ENCODE results near the gene UCP2.

UCP2 gene

DNA sequence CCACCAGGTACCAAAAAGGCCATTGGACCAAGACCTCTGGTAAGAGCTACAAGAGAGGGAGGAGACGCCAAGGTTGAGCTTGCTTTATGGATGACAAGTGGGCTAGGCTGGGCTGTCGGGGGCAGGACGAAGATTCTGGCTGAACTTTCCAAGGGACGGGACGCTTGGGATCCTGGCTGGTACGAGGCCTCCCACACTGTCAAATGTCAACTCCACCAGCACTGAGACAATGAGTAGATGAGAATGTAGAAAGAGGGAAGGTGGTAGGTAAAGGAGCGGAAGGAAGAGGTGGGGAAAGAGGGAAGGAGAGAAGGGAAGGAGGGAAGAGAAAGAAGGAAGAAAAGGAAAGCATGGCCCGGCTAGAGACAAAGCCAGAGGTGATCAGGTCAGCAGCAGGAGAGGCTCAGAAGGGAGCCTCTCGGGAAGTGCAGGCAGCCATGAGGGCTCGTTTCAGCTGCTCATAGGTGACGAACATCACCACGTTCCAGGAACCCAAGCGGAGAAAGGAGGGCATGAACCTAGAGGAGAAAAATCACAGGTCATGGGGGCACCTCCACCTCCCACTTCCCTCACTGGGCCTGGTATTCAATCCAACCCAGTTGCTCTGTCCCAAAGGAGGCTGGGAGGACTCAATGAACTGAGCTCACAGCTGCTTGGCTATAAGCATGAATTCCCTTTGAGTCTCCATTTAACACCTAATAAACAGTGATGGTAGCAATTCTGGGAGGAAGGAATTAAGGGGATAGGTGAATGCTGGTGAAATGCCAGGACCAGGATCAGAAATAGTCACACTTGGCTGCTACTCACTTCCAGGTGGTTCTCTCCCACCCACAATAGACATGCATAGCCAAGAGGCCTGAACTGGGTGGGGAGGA is 7.8 kb downstream of the UCP2 start:
- DNase-seq (ENCODE audit: insufficient read length, low spot score): no peak
- TF ChIP-seq TAF1 (IDR thresholded peaks at IDR 0.05; ENCODE audit: low read depth, low read length) (no peak), POU2F2 (IDR thresholded peaks at IDR 0.05; ENCODE audit: low read depth, low read length) (no peak), SPI1 (IDR thresholded peaks at IDR 0.05; ENCODE audit: low read depth, low read length) (no peak), PAX5 (IDR thresholded peaks at IDR 0.05; ENCODE audit: insufficient read depth, low read length, severe bottlenecking) (no peak), POLR2A (IDR thresholded peaks at IDR 0.05; ENCODE audit: low read depth, low read length) (no peak), POLR2AphosphoS5 (IDR thresholded peaks at IDR 0.05; ENCODE audit: low read depth, low read length) (no peak)
- FAIRE-seq: no peak

DNA sequence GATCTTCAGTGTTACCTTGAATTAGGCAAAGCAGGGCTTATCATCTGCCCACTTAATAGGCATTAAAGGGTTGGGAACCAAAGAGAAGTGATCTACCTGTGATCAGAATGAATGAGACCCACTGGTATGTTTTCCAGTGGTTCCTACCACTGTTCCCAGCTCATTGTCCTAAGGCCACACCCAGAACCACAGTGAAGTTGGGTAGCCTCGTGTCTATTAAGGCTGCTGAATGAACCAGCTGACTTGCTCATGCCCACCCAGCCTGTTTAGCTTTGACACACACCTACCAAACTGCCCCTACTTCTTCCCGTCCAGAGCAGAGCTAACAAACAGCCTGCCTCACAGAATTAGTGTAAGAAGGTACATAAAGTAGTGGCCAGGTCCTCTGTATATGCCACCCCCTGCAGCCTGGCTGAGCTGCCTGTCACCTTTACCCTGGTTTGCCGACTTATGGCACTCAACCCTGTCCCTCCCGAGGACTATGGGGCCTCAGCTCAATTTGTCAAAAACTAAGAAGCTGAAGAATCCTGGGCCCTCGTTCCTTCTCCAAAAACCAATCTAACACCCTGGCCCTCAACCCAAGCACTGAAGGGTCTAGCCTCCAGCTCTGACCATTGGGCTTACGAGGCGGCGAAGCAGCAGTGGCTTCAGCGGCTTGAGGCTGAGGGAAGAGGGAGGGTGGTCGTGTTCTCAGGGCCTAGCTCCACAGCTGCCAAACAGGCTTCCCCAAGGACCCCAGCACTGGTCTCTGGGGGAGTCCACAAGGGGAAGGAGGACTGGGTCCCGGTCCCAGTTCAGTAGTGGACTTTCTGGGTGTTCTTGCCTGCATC is 9.8 kb downstream of the UCP2 start:
- FAIRE-seq: no peak
- DNase-seq (ENCODE audit: insufficient read length, low spot score): no peak
- TF ChIP-seq POLR2AphosphoS5 (IDR thresholded peaks at IDR 0.05; ENCODE audit: low read depth, low read length): peak; percentile 82
- TF ChIP-seq PAX5 (IDR thresholded peaks at IDR 0.05; ENCODE audit: insufficient read depth, low read length, severe bottlenecking): no peak
- TF ChIP-seq POLR2A (IDR thresholded peaks at IDR 0.05; ENCODE audit: low read depth, low read length): peak; percentile 42; the same call in 1 of the 2 replicates

DNA sequence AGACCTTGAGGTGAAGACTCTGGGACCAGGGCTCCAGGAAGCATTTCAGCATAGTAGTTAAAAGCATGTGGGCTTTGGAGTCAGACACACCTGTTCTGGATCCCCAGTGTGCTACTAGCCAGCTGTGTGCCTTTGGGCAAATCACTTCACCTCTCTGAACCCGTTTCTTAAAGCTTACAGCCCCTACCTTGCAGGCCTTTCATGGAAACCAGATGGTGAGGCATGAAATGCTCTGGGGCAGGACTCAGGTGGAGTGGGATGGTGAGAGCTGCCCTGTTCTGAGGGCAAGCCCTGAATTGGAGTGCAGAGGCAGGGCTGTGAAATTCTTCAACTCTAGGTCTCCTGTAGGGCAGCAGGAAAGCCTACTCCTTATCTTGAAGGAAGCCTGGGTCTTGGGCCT is 10.5 kb downstream of the UCP2 start:
- DNase-seq (ENCODE audit: insufficient read length, low spot score): no peak
- no peak for FAIRE-seq
- TF ChIP-seq POU2F2 (IDR thresholded peaks at IDR 0.05; ENCODE audit: low read depth, low read length): 0 out of 2 replicates have a peak, but pooled peaks have one; percentile 27
- TF ChIP-seq SPI1 (IDR thresholded peaks at IDR 0.05; ENCODE audit: low read depth, low read length): no peak
- TF ChIP-seq POLR2AphosphoS5 (IDR thresholded peaks at IDR 0.05; ENCODE audit: low read depth, low read length): no peak
- no peak for TF ChIP-seq TAF1 (IDR thresholded peaks at IDR 0.05; ENCODE audit: low read depth, low read length)
- TF ChIP-seq PAX5 (IDR thresholded peaks at IDR 0.05; ENCODE audit: insufficient read depth, low read length, severe bottlenecking): no peak
- TF ChIP-seq POLR2A (IDR thresholded peaks at IDR 0.05; ENCODE audit: low read depth, low read length): 0 out of 2 replicates have a peak, but pooled peaks have one; percentile 2

DNA sequence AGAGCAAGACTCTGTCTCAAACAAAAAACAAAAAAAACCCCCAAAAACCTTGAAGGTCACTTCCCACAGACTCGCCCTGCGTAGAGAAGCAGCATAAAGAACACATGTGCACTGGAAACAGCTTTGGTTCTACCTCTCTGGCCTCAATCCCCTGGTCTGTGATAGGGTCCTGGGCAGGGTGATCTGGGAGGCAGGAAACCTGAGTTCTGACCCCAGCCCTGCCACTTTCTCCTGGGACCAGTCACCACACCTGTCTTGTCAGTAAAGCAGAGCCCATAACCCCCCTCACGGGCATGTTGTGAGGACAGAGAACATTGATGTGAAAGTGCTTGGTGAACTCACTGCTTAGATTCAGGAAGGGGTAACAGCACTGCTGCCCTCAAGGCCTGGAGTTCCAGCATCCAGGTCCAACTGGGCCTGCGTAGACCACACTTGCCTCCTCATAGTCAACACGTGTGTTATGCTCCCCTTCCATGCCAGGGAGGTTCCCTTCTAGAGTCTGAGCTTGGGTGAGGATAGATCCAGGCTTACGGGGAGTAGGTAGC is 11.4 kb downstream of the UCP2 start:
- peak; percentile 56 for FAIRE-seq
- no peak for DNase-seq (ENCODE audit: insufficient read length, low spot score)
- TF ChIP-seq POU2F2 (IDR thresholded peaks at IDR 0.05; ENCODE audit: low read depth, low read length) (no peak), POLR2AphosphoS5 (IDR thresholded peaks at IDR 0.05; ENCODE audit: low read depth, low read length) (peak; percentile 27; the same call in 1 of the 2 replicates), SPI1 (IDR thresholded peaks at IDR 0.05; ENCODE audit: low read depth, low read length) (no peak), TAF1 (IDR thresholded peaks at IDR 0.05; ENCODE audit: low read depth, low read length) (no peak), PAX5 (IDR thresholded peaks at IDR 0.05; ENCODE audit: insufficient read depth, low read length, severe bottlenecking) (no peak), POLR2A (IDR thresholded peaks at IDR 0.05; ENCODE audit: low read depth, low read length) (peak; percentile 67)

DNA sequence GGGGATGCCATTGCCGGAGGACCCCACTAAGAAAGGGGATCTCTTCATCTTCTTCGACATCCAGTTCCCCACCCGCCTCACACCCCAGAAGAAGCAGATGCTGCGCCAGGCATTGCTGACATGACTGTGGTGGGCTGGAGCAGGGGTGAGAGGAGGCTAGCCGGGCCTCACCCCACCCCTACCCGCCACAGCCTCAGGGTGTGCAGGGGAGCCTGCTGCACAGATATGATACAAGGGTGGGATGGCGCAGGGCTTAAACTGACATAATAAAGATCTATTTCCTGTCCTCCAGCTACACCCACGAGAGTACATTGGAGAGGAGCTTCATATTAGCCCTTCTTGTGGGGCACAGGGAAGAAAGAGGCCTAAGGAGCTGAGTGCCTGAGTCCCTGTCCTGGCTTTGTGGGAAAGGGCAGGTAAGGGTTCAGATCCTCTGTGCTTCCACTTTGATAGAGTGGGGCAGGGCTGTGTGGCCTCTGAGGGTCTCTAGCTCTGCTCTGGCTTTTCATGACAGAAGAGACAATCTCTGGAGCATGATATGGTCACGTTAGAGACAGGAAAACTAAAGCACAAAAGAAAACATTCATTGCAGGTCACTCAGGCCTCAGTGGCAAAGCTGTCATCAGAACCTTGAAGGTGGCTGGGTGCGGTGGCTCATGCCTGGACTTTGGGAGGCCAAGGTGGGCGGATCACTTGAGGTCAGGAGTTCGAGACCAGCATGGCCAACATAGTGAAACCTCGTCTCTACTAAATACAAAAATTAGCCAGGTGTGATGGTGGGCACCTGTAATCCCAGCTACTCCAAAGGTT is 12.4 kb downstream of the UCP2 start:
- FAIRE-seq (no peak), DNase-seq (ENCODE audit: insufficient read length, low spot score) (no peak)
- TF ChIP-seq SPI1 (IDR thresholded peaks at IDR 0.05; ENCODE audit: low read depth, low read length) (no peak), POLR2A (IDR thresholded peaks at IDR 0.05; ENCODE audit: low read depth, low read length) (peak; percentile 18; the same call in 1 of the 2 replicates)

DNA sequence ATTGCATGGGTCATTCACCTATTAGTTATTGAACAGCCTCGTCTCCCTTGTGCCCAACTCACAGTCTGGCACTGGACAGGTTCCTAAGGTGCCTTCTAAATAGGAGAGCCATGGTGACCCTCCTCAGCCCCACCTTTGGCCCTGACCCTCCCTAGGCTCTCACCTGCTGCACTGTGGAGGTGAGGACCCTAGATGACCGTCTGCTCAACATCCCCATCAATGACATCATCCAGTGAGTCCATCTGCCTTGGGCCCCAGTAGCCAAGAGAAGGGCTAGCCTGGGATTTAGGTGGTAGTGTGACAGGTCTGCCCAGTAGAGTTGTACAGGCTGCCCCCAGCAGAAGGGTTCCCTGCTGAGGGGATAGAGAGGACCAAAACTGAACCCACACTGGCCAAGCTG is 13.6 kb downstream of the UCP2 start:
- DNase-seq (ENCODE audit: insufficient read length, low spot score) (no peak), FAIRE-seq (no peak)
- no peak for TF ChIP-seq POU2F2 (IDR thresholded peaks at IDR 0.05; ENCODE audit: low read depth, low read length)

DNA sequence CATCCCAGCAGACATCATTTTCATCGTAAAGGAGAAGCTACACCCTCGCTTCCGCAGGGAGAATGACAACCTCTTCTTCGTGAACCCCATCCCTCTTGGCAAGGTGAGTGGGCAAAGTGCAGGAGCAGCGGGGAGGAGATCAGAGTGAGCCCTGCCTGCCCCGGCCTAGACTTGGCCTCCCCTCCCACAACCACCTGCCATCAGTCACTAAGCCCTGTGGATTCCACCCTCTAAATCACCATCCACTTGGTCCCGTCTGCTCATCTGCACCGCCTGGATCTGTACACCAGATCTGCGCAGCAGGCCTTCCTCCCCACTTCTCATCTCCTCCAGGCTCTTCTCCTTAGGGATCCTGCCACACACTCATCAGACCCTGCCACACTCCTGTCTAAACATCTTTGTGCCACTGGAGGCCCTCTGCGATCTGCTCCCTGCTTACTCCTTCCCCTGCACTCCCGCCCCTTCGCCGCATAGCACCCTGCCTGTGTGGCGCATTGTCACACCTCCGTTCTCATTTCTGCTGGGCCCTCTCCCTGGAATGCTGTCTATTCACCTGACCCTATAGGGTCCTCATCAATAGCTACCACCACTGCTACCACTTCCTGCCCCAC is 14.2 kb downstream of the UCP2 start:
- FAIRE-seq (no peak), DNase-seq (ENCODE audit: insufficient read length, low spot score) (no peak)
- no peak for TF ChIP-seq SPI1 (IDR thresholded peaks at IDR 0.05; ENCODE audit: low read depth, low read length)
- TF ChIP-seq POLR2A (IDR thresholded peaks at IDR 0.05; ENCODE audit: low read depth, low read length): no peak
- TF ChIP-seq POU2F2 (IDR thresholded peaks at IDR 0.05; ENCODE audit: low read depth, low read length): no peak
- no peak for TF ChIP-seq TAF1 (IDR thresholded peaks at IDR 0.05; ENCODE audit: low read depth, low read length)
- TF ChIP-seq PAX5 (IDR thresholded peaks at IDR 0.05; ENCODE audit: insufficient read depth, low read length, severe bottlenecking): no peak
- TF ChIP-seq POLR2AphosphoS5 (IDR thresholded peaks at IDR 0.05; ENCODE audit: low read depth, low read length): no peak

DNA sequence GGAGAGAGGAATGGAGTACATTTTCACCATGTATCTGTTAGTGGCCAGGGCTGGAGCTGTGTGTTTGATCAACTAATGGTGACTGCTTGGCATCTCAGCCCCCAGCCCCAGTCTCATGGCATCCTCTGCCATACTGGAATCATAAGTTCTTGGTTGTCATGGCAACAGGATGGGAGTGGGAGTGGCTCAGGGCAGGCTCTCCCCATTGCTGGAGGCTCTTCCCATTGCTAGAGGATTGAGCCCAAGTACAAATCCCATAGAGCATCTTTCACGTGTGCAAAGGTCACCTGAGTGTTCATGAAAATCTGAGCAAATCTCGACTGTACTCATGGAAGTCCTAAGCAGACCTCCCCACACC is 16.9 kb downstream of the UCP2 start:
- DNase-seq (ENCODE audit: insufficient read length, low spot score) (no peak), FAIRE-seq (no peak)

More for the DNA sequence above, 16.9 kb downstream of the UCP2 start:
- TF ChIP-seq SPI1 (IDR thresholded peaks at IDR 0.05; ENCODE audit: low read depth, low read length) (no peak), POU2F2 (IDR thresholded peaks at IDR 0.05; ENCODE audit: low read depth, low read length) (no peak), PAX5 (IDR thresholded peaks at IDR 0.05; ENCODE audit: insufficient read depth, low read length, severe bottlenecking) (no peak), TAF1 (IDR thresholded peaks at IDR 0.05; ENCODE audit: low read depth, low read length) (no peak), POLR2A (IDR thresholded peaks at IDR 0.05; ENCODE audit: low read depth, low read length) (no peak), POLR2AphosphoS5 (IDR thresholded peaks at IDR 0.05; ENCODE audit: low read depth, low read length) (no peak)

Measured in GM12891 (cell line).